Osteoblast (primary cell): Measurements from ENCODE around the gene CFAP157. TPM values are rescaled to one million over a fixed set of nuclear protein-coding genes. Genes with fewer than 3 reads are reported as not detected.
"Not testable (repeated sequence)": the region's sequence is repeated elsewhere in the genome, so short reads cannot be mapped to it uniquely, and the experiment has no call there.

Experiments used
- DNase-seq: peaks from one replicate; pipeline ENCODE4 v3.0.0; 2011; ENCODE audit warnings: low spot score, mixed read lengths; ENCODE audit not compliant: insufficient read length; ENCODE audit errors: missing footprints
- H2AFZ ChIP-seq: 2 replicates; pipeline ENCODE4 v1.6.0; 2011; ENCODE audit warnings: mild to moderate bottlenecking, low read length
- H3K27ac ChIP-seq: 2 replicates; pipeline ENCODE4 v1.5.1; 2011; ENCODE audit warnings: mild to moderate bottlenecking, low read depth, low read length, moderate library complexity
- H3K27me3 ChIP-seq: 2 replicates; pipeline ENCODE4 v1.6.0; 2012; ENCODE audit warnings: mild to moderate bottlenecking, control low read depth, inconsistent platforms, low read length, moderate library complexity; ENCODE audit not compliant: insufficient read depth
- H3K36me3 ChIP-seq: 2 replicates; pipeline ENCODE4 v1.5.1; 2011; ENCODE audit warnings: mild to moderate bottlenecking, low read length, control low read depth, moderate library complexity; ENCODE audit not compliant: insufficient read depth
- H3K4me1 ChIP-seq: 2 replicates; pipeline ENCODE4 v1.5.1; 2011; ENCODE audit warnings: mild to moderate bottlenecking, low read length, control low read depth, moderate library complexity; ENCODE audit not compliant: insufficient read depth
- H3K4me2 ChIP-seq: 2 replicates; pipeline ENCODE4 v1.6.0; 2011; ENCODE audit warnings: mild to moderate bottlenecking, low read length; ENCODE audit not compliant: insufficient read depth
- H3K4me3 ChIP-seq: fragments of 200-600 bp; sonication (generic); 3 replicates; pipeline ENCODE4 v1.5.1; 2012; ENCODE audit warnings: mild to moderate bottlenecking, low read length, inconsistent platforms; ENCODE audit not compliant: insufficient read depth
- H3K79me2 ChIP-seq: 2 replicates; pipeline ENCODE4 v1.6.0; 2012; ENCODE audit warnings: mild to moderate bottlenecking, low read length, control low read depth, inconsistent platforms; ENCODE audit not compliant: insufficient read depth
- H3K9me3 ChIP-seq: 2 replicates; pipeline ENCODE4 v1.5.1; 2011; ENCODE audit warnings: low read depth, low read length, control low read depth
- H4K20me1 ChIP-seq: 2 replicates; pipeline ENCODE4 v1.6.0; 2012; ENCODE audit warnings: mild to moderate bottlenecking, low read length, control low read depth; ENCODE audit not compliant: insufficient read depth
- CTCF ChIP-seq: IDR thresholded peaks from 2 replicates; pipeline ENCODE4 v1.5.1; 2011; ENCODE audit warnings: mild to moderate bottlenecking, low read depth, low read length, moderate library complexity; ENCODE audit errors: extremely low read depth
- total RNA-seq: library from RNA; depleted of rRNA; stranded (reverse); fragments of >200 nt; gene quantifications from 2 replicates; pipeline ENCODE4 v1.2.3, GENCODE V29; 2012

The CFAP157 gene
- total RNA-seq, 1 donor = not detected

DNA sequence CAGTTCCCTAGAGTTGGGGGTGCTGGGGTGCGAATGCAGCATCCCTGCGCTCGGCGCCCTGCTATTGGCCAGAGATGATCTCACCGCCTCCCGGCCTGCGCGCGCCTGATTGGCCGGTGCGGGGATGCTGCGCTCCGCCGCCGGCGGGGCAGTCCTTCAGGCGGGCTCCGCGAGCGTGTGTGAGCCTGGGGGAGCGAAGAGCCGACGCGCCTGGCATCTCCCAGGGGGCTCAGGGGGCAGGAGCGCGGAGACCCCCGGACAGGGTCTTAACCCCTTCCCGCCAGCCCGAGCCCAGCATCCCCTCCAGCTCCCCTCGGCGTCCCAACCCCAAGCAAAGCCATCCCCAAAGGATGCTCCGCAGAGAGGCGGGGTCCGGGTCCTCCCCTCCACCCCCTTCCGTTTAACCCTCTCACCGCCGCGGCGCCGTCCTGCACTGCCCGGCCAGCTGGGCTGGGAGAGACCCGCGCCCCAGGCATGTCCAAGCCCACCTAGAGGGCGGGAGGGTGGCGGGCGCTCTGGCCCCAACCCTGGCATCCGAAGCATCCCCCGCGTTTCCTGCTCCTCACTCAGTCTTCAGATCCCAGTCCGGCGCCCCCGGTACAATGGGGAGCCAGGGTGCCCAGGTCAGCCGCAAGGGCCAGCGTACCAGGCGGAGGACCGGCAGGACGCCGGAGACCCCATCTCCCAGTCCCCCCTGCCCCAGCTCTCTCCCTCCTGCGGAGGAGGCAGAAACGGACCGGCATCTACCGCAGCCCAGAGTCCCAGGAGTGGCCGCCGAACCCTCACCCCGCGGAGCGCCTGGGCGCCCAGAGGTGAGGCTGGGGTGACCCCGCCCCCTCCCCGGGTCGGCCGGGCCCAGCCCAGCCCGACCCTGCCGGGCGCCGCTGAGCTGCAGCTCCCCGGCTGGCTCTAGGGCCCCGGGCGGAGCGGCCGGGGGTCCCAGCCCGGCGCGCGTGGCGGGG lies 47.6 kb downstream of the CFAP157 start:
- no peaks in the 10 kb centered on the region for H3K9me3 ChIP-seq
- H2AFZ ChIP-seq = no peak overlapping the region
- H3K27me3 ChIP-seq = peaks cover 31% of the 10 kb centered on the region
- H3K27ac ChIP-seq = no peak overlapping the region
- no peaks in the 10 kb centered on the region for H4K20me1 ChIP-seq
- no peaks in the 10 kb centered on the region for H3K79me2 ChIP-seq
- no peak overlapping the region for H3K4me3 ChIP-seq
- no peaks in the 10 kb centered on the region for H3K36me3 ChIP-seq
- H3K4me1 ChIP-seq = no peaks in the 10 kb centered on the region
- DNase-seq = peak; percentile 90
- no peak for TF ChIP-seq CTCF
- H3K4me2 ChIP-seq = no peak overlapping the region

DNA sequence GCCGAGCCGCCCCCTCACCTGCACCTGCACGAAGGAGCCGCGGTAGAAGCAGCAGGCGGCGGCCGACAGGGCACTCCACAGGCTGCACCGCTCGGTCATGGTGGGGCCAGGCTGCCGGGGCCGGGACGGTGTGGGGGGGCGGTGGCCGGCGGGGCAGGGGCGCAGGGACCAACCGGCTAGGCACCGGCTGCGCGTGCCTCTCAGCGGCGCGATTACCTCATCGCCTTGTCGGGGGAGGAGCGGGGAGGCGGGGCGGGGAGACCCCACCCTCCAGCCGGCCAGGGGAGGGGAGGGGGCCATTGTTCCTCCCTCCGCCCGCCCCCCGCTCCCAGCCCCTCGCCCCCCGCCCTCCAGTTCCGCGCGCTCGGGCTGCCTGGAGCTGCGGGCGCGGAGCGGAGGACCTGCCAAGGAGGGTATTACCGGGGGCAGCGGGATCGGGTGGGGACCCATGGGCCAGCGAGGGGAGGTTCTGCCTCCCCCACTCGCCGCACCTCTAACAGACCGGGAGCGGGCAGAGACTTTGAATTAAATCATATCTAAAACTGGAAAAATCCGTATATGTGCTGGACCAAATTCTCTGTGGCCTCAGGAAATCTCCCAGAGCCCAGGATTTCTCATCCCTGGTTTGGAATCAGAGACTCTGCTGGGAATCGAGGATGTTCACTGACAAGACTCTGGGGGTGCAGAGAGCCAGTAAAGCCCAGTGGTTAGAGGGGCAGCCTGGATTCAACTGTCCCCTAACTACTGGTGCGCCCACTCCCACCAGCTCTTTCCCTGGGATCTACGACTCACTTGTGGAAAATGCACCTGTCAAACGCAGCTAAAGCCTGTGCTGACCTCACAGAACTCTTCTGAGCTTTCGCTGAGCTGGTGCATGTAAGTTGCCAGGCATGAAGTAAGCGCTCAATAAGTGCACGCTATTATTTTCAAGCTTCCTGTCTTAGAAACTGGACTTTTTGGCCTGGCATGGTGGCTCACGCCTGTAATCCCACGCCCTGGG lies 48.6 kb downstream of the CFAP157 start:
- H2AFZ ChIP-seq = no peak overlapping the region
- no peaks in the 10 kb centered on the region for H4K20me1 ChIP-seq
- no peak overlapping the region for H3K4me2 ChIP-seq
- H3K36me3 ChIP-seq = no peaks in the 10 kb centered on the region
- no peaks in the 10 kb centered on the region for H3K4me1 ChIP-seq
- H3K9me3 ChIP-seq = no peaks in the 10 kb centered on the region
- no peak for TF ChIP-seq CTCF
- H3K27ac ChIP-seq = no peak overlapping the region
- H3K79me2 ChIP-seq = no peaks in the 10 kb centered on the region
- no peak overlapping the region for H3K4me3 ChIP-seq
- peak; percentile 72 for DNase-seq
- H3K27me3 ChIP-seq = peaks cover 31% of the 10 kb centered on the region

DNA sequence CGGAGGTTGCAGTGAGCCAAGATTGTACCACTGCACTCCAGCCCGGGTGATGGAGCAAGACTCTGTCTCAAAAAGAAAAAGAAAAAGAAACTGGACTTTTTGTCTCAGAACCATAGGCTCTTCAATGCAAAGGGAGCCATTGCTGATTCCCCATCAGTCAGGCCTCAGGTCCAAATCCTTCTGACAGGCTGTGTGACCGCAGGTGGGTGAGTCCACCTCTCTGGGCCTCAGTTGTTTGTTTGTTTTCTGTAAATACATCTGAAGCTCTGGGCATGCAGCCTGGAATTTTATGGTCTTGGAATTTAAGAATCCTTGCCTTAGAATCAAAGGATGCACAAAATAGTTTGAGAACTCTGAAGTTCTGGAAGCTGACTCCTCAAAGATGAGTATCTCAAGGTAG lies 49.4 kb downstream of the CFAP157 start:
- H3K79me2 ChIP-seq = no peaks in the 10 kb centered on the region
- H3K27ac ChIP-seq = no peak overlapping the region
- no peak for DNase-seq
- H3K9me3 ChIP-seq = no peaks in the 10 kb centered on the region
- no peak overlapping the region for H3K4me2 ChIP-seq
- no peak overlapping the region for H3K4me3 ChIP-seq
- no peak overlapping the region for H2AFZ ChIP-seq
- no peaks in the 10 kb centered on the region for H4K20me1 ChIP-seq
- no peaks in the 10 kb centered on the region for H3K36me3 ChIP-seq
- peaks cover 31% of the 10 kb centered on the region for H3K27me3 ChIP-seq
- no peak for TF ChIP-seq CTCF
- no peaks in the 10 kb centered on the region for H3K4me1 ChIP-seq

GRCh38 chr9:127756776-127757175 lies 50.0 kb downstream of the CFAP157 start:
- H3K4me3 ChIP-seq, H3K4me1 ChIP-seq, H3K27ac ChIP-seq, H3K4me2 ChIP-seq, H3K36me3 ChIP-seq, H2AFZ ChIP-seq, H4K20me1 ChIP-seq, DNase-seq, H3K79me2 ChIP-seq, H3K9me3 ChIP-seq: not testable (repeated sequence)
- H3K27me3 ChIP-seq = peaks cover 31% of the 10 kb centered on the region
